ENCODE measurements around the gene ABCB9.

- TF ChIP-seq POLR2AphosphoS5 (IDR thresholded peaks at IDR 0.05): no peak
- TF ChIP-seq CTCF (IDR thresholded peaks at IDR 0.05): no peak
- no peak for TF ChIP-seq POLR2A (IDR thresholded peaks at IDR 0.05)
These were observed 20.1 kb upstream of the ABCB9 start for GRCh38 chr12:122986258-122986871.
